CD8-positive, alpha-beta memory T cell (primary cell): ENCODE results near the gene F2RL2. TPM values are rescaled to one million over a fixed set of nuclear protein-coding genes. Genes with fewer than 3 reads are reported as not detected.

ENCODE experiments used
- CTCF ChIA-PET: fragments of 350-600 bp; sonication (Branson Sonifier 250); formaldehyde crosslinking; loops from one replicate; lab custom pipeline; 2021; ENCODE audit warnings: antibody characterized with exemption; lab: Charles Lee
- POLR2A ChIA-PET: fragments of 350-600 bp; sonication (Branson Sonifier 250); formaldehyde crosslinking; loops from one replicate; lab custom pipeline; 2021; ENCODE audit warnings: antibody characterized with exemption; lab: Charles Lee
- DNase-seq, 5 donors: peaks; one replicate each; pipeline versions ENCODE4 v3.0.0 to v3.0.0-alpha.2; 2020 to 2022; ENCODE audit warnings: mixed read lengths in 1 of 5
- H3K27ac ChIP-seq: one replicate; pipeline ENCODE4 v1.7.0; 2013; ENCODE audit warnings: low read depth, mild to moderate bottlenecking, low read length, moderate library complexity
- H3K27me3 ChIP-seq: 2 replicates; pipeline ENCODE4 v1.7.0; 2013; ENCODE audit warnings: low read length, mild to moderate bottlenecking; ENCODE audit not compliant: insufficient read depth, poor library complexity, severe bottlenecking
- H3K36me3 ChIP-seq: 2 replicates; pipeline ENCODE4 v1.7.0; 2013; ENCODE audit warnings: mild to moderate bottlenecking, low read length, moderate library complexity; ENCODE audit not compliant: insufficient read depth
- H3K4me1 ChIP-seq: 2 replicates; pipeline ENCODE4 v1.7.0; 2013; ENCODE audit warnings: mild to moderate bottlenecking, low read length, moderate library complexity; ENCODE audit not compliant: insufficient read depth
- H3K4me3 ChIP-seq: 2 replicates; pipeline ENCODE4 v1.7.0; 2013; ENCODE audit warnings: mild to moderate bottlenecking, low read length
- H3K9me3 ChIP-seq: 2 replicates; pipeline ENCODE4 v1.7.0; 2013; ENCODE audit warnings: mild to moderate bottlenecking, low read length
- H3K27ac Mint-ChIP-seq, 8 donors: one replicate each; pipeline ENCODE4 v1.8.0; 2020 to 2021; ENCODE audit warnings: mixed read lengths in 8 of 8, mild to moderate bottlenecking in 6 of 8, inconsistent platforms in 3 of 8, moderate library complexity in 3 of 8
- H3K27me3 Mint-ChIP-seq, 2 donors: one replicate each; pipeline ENCODE4 v1.8.0; 2020 to 2021; ENCODE audit warnings: mixed read lengths in 2 of 2, mild to moderate bottlenecking in 1 of 2, moderate library complexity in 1 of 2
- H3K36me3 Mint-ChIP-seq, 3 donors: one replicate each; pipeline ENCODE4 v1.8.0; 2020 to 2021; ENCODE audit warnings: mixed read lengths in 3 of 3, inconsistent platforms in 1 of 3, mild to moderate bottlenecking in 1 of 3
- H3K4me1 Mint-ChIP-seq, 3 donors: one replicate each; pipeline ENCODE4 v1.8.0; 2020 to 2021; ENCODE audit warnings: mixed read lengths in 3 of 3, inconsistent platforms in 1 of 3, mild to moderate bottlenecking in 1 of 3
- H3K4me3 Mint-ChIP-seq, 7 donors: one replicate each; pipeline ENCODE4 v1.8.0; 2020 to 2021; ENCODE audit warnings: mixed read lengths in 7 of 7, mild to moderate bottlenecking in 6 of 7, moderate library complexity in 4 of 7, inconsistent platforms in 2 of 7
- H3K9me3 Mint-ChIP-seq, 5 donors: one replicate each; pipeline ENCODE4 v1.8.0; 2020 to 2022; ENCODE audit warnings: mixed read lengths in 5 of 5, mild to moderate bottlenecking in 3 of 5, moderate library complexity in 2 of 5, inconsistent platforms in 1 of 5
- polyA plus RNA-seq: library from polyadenylated mRNA; unstranded; fragments of 300-500 nt; fragmentation: Illumina TruSeq; gene quantifications from one replicate; pipeline ENCODE4 v1.2.3, GENCODE V29; 2021
- total RNA-seq, 2 experiments: library from RNA; stranded (reverse); gene quantifications; one replicate each; pipeline ENCODE4 v1.2.3, GENCODE V29; 2021

F2RL2 gene
- total and polyA plus RNA-seq, 3 experiments from 2014 or later, result 0.15 to 0.49 TPM; not detected in 1

DNA sequence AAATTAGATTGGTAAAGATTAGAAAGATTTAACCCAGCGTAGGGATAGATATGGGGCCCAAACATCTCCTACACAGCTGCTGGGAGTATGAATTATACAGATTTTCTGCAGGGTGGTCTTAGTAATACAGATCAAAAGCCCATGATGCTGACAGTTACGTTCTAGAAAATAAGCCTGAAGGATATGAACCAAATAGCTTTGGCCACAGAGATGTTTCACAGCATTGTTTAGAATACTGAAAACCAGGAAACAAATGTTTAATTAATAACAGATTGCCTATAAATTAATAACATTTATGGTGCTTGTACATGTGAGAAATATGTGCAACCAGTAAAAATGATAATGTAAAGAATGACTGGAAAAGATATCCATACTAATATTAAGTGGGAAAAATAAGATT lies 24.7 kb downstream of the F2RL2 start:
- no peaks in the 10 kb centered on the region for H3K27me3 ChIP-seq
- H3K27ac ChIP-seq, result no peak overlapping the region
- H3K4me1 ChIP-seq, result no peaks in the 10 kb centered on the region
- Mint-ChIP-seq H3K36me3 (peaks cover 3 to 85% (median 27%) of the 10 kb centered on the region in 3 donors), H3K27me3 (no peaks in the 10 kb centered on the region), H3K9me3 (no peaks in the 10 kb centered on the region), H3K4me3 (no peak overlapping the region), H3K27ac (no peak overlapping the region), H3K4me1 (peaks cover 7 to 13% (median 13%) of the 10 kb centered on the region in 3 donors)
- POLR2A ChIA-PET, result no interaction called here
- no peak for DNase-seq
- no peaks in the 10 kb centered on the region for H3K9me3 ChIP-seq
- CTCF ChIA-PET, result interaction anchor here (0.9 to 8.1 kb wide), 4 partner anchors 10 to 177 kb away, joined by 3 to 85 read pairs (median 6); no protein-coding TSS in a partner anchor
- no peak overlapping the region for H3K4me3 ChIP-seq
- H3K36me3 ChIP-seq, result peaks cover 26% of the 10 kb centered on the region

DNA sequence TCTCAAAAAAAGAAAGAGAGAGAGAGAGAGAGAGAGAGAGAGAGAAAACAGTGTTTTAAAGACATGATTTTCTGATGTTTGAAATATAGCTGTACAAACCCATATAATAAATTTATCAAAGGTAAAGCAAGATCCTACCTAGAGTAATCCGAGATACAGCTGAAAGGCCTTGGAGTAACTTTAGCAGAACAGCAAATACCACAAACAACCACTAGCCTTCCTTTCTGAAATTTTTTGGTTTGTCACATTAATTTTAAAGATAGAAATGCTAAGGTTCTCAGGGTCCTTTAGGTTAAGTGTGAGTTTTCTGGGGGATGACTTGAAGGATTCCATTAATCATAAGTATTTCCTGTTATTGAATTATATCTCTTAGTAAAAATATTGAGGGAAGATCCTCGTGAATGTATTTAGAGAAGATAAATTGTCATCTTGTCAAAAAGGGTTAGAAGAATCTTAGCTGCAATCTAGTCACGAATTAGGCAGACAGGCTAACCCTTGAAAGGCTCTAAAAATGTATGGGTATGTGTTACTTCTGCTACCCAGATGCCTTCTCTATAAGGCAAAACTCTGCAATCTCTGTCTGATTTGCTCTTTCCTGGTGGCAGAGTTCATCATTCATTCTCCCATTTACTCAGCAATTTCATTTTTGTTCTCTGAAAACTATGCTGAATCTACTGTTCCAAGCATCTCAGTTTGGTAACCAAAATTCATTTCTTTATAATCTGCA lies 27.3 kb downstream of the F2RL2 start:
- H3K36me3 Mint-ChIP-seq, result peaks cover 3 to 86% (median 28%) of the 10 kb centered on the region in 3 donors
- CTCF ChIA-PET, result interaction anchor here (2.2 kb wide), 1 partner anchor 179 kb away, joined by 9 read pairs; no protein-coding TSS in a partner anchor

DNA sequence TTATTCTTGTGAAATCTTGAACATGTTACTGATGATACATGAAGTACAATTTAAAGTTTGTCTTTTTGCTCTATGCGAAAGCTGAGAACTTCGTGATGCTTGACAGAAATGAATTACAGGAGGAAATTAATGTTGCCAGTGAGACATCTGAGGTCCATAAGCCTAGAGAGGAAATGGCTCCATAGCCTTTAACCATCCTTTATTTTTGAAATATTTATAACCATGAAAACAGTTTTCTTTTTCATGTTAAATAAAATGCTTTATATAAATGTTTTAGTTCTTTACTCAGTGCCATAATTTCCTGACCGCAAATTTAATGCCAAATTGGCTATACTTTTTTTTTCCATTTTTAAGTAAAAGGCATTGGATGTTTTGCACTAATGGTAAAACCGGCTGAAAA lies 29.1 kb downstream of the F2RL2 start:
- CTCF ChIA-PET, result interaction anchor here (2.2 to 3.0 kb wide), 2 partner anchors 8 to 180 kb away, joined by 9 to 10 read pairs; no protein-coding TSS in a partner anchor
- H3K9me3 Mint-ChIP-seq, result no peaks in the 10 kb centered on the region
- peak overlapping the region in 3 of 8 donors; percentile 21 to 69 (median 45) for H3K27ac Mint-ChIP-seq
- H3K36me3 ChIP-seq, result peaks cover 27% of the 10 kb centered on the region
- no peak overlapping the region for H3K27ac ChIP-seq
- peaks cover 4 to 89% (median 26%) of the 10 kb centered on the region in 3 donors for H3K36me3 Mint-ChIP-seq
- no peaks in the 10 kb centered on the region for H3K27me3 ChIP-seq
- no peaks in the 10 kb centered on the region for H3K9me3 ChIP-seq
- H3K4me1 Mint-ChIP-seq, result peaks cover 5 to 13% (median 9%) of the 10 kb centered on the region in 3 donors
- no peak overlapping the region for H3K4me3 ChIP-seq
- POLR2A ChIA-PET, result no interaction called here
- no peaks in the 10 kb centered on the region for H3K4me1 ChIP-seq
- H3K4me3 Mint-ChIP-seq, result no peak overlapping the region
- DNase-seq, result no peak
- no peaks in the 10 kb centered on the region for H3K27me3 Mint-ChIP-seq

More for the DNA sequence above, 27.3 kb downstream of the F2RL2 start:
- H3K36me3 ChIP-seq, result peaks cover 29% of the 10 kb centered on the region
- Mint-ChIP-seq H3K9me3 (no peaks in the 10 kb centered on the region), H3K4me1 (peaks cover 3 to 13% (median 6%) of the 10 kb centered on the region in 3 donors), H3K4me3 (no peak overlapping the region), H3K27ac (peak overlapping the region in 6 of 8 donors; percentile 38 to 92 (median 77)), H3K27me3 (no peaks in the 10 kb centered on the region)
- no peaks in the 10 kb centered on the region for H3K4me1 ChIP-seq
- H3K27ac ChIP-seq, result no peak overlapping the region
- H3K4me3 ChIP-seq, result no peak overlapping the region
- H3K9me3 ChIP-seq, result no peaks in the 10 kb centered on the region
- H3K27me3 ChIP-seq, result no peaks in the 10 kb centered on the region
- POLR2A ChIA-PET, result no interaction called here
- DNase-seq, result no peak

DNA sequence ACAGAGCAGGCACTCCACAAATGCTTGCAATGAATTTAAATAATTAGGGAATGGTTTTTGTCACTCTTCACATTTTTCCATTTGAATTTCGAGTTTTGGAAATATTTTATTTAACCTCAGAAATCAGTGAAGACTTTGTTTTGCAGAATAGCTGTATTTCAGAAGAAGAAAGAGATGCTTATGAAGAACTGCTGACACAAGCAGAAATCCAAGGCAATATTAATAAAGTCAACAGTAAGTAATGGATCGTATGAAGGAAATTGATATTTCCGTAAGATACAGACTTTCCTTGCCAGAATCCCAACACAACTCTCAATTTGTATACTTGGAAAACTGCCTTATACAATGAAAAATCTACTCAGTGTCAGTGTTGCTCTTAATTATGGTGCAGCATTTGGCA lies 30.5 kb downstream of the F2RL2 start:
- POLR2A ChIA-PET, result no interaction called here
- Mint-ChIP-seq H3K27ac (peak overlapping the region in 3 of 8 donors; percentile 2 to 35 (median 10)), H3K27me3 (no peaks in the 10 kb centered on the region), H3K4me3 (no peak overlapping the region), H3K4me1 (peaks cover 5 to 13% (median 9%) of the 10 kb centered on the region in 3 donors), H3K9me3 (no peaks in the 10 kb centered on the region), H3K36me3 (peaks cover 4 to 85% (median 26%) of the 10 kb centered on the region in 3 donors)
- Histone ChIP-seq H3K9me3 (no peaks in the 10 kb centered on the region), H3K4me1 (no peaks in the 10 kb centered on the region), H3K4me3 (no peak overlapping the region), H3K27me3 (no peaks in the 10 kb centered on the region), H3K27ac (no peak overlapping the region), H3K36me3 (peaks cover 27% of the 10 kb centered on the region)
- DNase-seq, result no peak
- CTCF ChIA-PET, result interaction anchor here (1.9 to 3.0 kb wide), 2 partner anchors 8 to 9 kb away, joined by 5 to 10 read pairs; no protein-coding TSS in a partner anchor

DNA sequence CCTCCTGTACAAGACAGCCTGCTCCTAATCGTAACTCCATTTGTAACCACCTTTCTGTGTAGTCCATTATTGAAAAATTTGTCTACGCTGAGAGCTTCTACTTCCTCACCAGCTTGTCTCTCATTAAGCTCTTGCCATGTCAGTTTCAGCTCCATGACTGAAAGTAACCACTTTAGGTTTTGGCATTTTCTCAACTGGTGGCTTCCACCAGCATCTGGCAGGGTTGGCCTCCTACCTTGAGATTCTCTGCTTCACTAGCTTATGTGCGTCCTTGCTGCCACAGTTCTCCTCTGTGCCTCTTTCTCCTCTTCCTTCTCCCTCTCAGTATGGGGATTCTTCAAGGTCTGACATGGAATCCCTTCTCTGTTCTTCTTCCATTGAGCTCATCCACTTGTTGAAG lies 31.8 kb downstream of the F2RL2 start:
- POLR2A ChIA-PET, result no interaction called here

DNA sequence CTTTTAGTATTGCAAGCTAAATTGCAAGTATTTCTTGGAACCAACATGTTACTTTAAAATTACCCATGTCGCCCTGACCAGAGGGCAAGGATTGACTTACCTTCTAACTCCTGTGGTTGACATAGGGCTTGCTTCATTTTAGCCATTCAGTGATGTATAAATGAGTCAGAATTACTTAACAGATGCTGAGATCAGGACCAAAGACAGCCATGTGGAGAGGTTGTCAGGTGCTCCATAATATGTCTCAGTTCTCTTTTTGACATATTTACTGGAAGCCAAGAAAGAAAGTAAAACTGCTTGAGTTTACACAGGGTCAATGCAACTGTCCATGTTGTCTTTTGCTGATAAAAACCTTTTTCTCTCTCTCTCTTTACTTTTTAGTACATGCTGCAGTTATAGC lies 33.2 kb downstream of the F2RL2 start:
- no peak for DNase-seq
- ChIA-PET POLR2A (no interaction called here), CTCF (no interaction called here)
- Mint-ChIP-seq H3K9me3 (no peaks in the 10 kb centered on the region), H3K4me3 (no peak overlapping the region), H3K4me1 (peaks cover 5 to 9% (median 7%) of the 10 kb centered on the region in 3 donors), H3K27me3 (no peaks in the 10 kb centered on the region), H3K36me3 (peaks cover 4 to 68% (median 22%) of the 10 kb centered on the region in 3 donors), H3K27ac (peak overlapping the region in 1 of 8 donors; percentile 83)
- no peaks in the 10 kb centered on the region for H3K27me3 ChIP-seq
- peaks cover 19% of the 10 kb centered on the region for H3K36me3 ChIP-seq
- H3K9me3 ChIP-seq, result no peaks in the 10 kb centered on the region
- H3K4me1 ChIP-seq, result no peaks in the 10 kb centered on the region
- H3K4me3 ChIP-seq, result no peak overlapping the region
- no peak overlapping the region for H3K27ac ChIP-seq

More for the DNA sequence above, 31.8 kb downstream of the F2RL2 start:
- peak overlapping the region in 4 of 8 donors; percentile 11 to 38 (median 28) for H3K27ac Mint-ChIP-seq
- H3K4me1 Mint-ChIP-seq, result peaks cover 5 to 12% (median 9%) of the 10 kb centered on the region in 3 donors
- no peak for DNase-seq
- Histone ChIP-seq H3K36me3 (peaks cover 25% of the 10 kb centered on the region), H3K27me3 (no peaks in the 10 kb centered on the region), H3K27ac (no peak overlapping the region), H3K4me3 (no peak overlapping the region), H3K9me3 (no peaks in the 10 kb centered on the region), H3K4me1 (no peaks in the 10 kb centered on the region)
- no peaks in the 10 kb centered on the region for H3K27me3 Mint-ChIP-seq
- H3K4me3 Mint-ChIP-seq, result no peak overlapping the region
- no peaks in the 10 kb centered on the region for H3K9me3 Mint-ChIP-seq
- peaks cover 4 to 74% (median 22%) of the 10 kb centered on the region in 3 donors for H3K36me3 Mint-ChIP-seq
- CTCF ChIA-PET, result interaction anchor here (1.9 to 3.0 kb wide), 2 partner anchors 7 to 11 kb away, joined by 5 to 10 read pairs; no protein-coding TSS in a partner anchor

DNA sequence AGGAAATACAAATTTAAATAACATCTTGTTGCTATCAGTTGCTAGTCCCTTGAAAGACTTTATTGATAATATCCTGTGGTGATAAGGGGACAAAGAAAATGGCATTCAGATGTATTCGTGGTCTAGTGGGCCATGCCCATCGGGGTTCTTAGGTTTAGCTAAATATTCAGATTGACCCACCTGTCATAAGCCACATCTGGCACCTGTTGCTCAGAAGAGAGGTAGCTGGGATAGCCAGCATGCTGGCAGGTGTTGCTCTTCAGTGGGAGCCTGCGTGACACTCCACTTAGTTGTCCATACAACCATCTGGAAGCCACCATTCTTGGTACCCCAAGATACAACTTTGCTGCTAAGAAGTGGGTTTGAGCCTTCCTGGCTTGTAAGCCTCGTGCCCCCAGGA lies 36.7 kb downstream of the F2RL2 start:
- Mint-ChIP-seq H3K4me3 (no peak overlapping the region), H3K36me3 (peaks cover 4 to 48% (median 11%) of the 10 kb centered on the region in 3 donors), H3K4me1 (peaks cover 13 to 22% (median 22%) of the 10 kb centered on the region in 3 donors), H3K27ac (no peak overlapping the region), H3K27me3 (no peaks in the 10 kb centered on the region), H3K9me3 (no peaks in the 10 kb centered on the region)
- ChIA-PET CTCF (interaction anchor here (1.4 kb wide), 1 partner anchor 188 kb away, joined by 6 read pairs; no protein-coding TSS in a partner anchor), POLR2A (interaction anchor here (0.5 kb wide), 1 partner anchor 236 kb away, joined by 8 read pairs; no protein-coding TSS in a partner anchor)
- H3K9me3 ChIP-seq, result no peaks in the 10 kb centered on the region
- no peak for DNase-seq
- no peaks in the 10 kb centered on the region for H3K4me1 ChIP-seq
- H3K27me3 ChIP-seq, result no peaks in the 10 kb centered on the region
- H3K4me3 ChIP-seq, result no peak overlapping the region
- peaks cover 9% of the 10 kb centered on the region for H3K36me3 ChIP-seq
- H3K27ac ChIP-seq, result no peak overlapping the region

DNA sequence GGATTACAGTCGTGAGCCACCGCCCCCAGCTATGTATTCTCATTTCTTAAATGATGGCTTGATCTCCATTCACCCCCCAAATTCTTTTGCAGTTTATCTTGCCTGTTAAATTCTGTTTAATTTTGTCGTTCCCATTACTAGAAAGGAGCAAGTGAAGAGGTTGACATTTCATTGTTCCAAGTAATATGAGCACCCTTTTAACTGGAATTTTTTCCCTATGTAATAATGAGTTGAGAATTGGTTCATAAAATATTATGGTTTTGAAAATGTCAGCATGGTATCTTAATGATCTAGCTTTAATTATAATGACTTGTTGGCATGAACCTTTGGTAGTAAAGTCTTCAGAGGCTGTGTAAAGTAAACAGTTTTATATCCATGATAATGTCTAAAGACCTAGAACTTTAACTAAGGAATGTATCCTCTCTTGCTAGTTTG lies 37.4 kb downstream of the F2RL2 start:
- no peak for DNase-seq
- H3K36me3 Mint-ChIP-seq, result peaks cover 4 to 45% (median 10%) of the 10 kb centered on the region in 3 donors
- no peaks in the 10 kb centered on the region for H3K9me3 Mint-ChIP-seq
- peak overlapping the region in 2 of 8 donors; percentile 6 to 35 for H3K27ac Mint-ChIP-seq
- H3K27me3 Mint-ChIP-seq, result no peaks in the 10 kb centered on the region
- no peak overlapping the region for H3K27ac ChIP-seq
- H3K27me3 ChIP-seq, result no peaks in the 10 kb centered on the region
- no peak overlapping the region for H3K4me3 Mint-ChIP-seq
- peaks cover 18 to 29% (median 25%) of the 10 kb centered on the region in 3 donors for H3K4me1 Mint-ChIP-seq
- CTCF ChIA-PET, result interaction anchor here (0.8 to 1.4 kb wide), 2 partner anchors 182 to 189 kb away, joined by 4 to 6 read pairs; no protein-coding TSS in a partner anchor
- H3K9me3 ChIP-seq, result no peaks in the 10 kb centered on the region
- H3K4me1 ChIP-seq, result no peaks in the 10 kb centered on the region
- H3K4me3 ChIP-seq, result no peak overlapping the region
- H3K36me3 ChIP-seq, result peaks cover 5% of the 10 kb centered on the region
- POLR2A ChIA-PET, result no interaction called here
